Left ventricle myocardium inferior (tissue), 1 donor: Measurements from ENCODE around the gene LAMB3. TPM values are rescaled to one million over a fixed set of nuclear protein-coding genes. Genes with fewer than 3 reads are reported as not detected.

ENCODE experiments used
- DNase-seq: peaks from one replicate; pipeline ENCODE4 v3.0.0-alpha.2; 2020
- H3K27ac ChIP-seq: fragments of 200-600 bp; replicated peaks from 2 replicates; pipeline ENCODE4 v1.8.0; 2021
- H3K27me3 ChIP-seq: fragments of 200-600 bp; 2 replicates; pipeline ENCODE4 v1.8.0; 2021; ENCODE audit warnings: low read depth
- H3K36me3 ChIP-seq: fragments of 200-600 bp; 2 replicates; pipeline ENCODE4 v1.8.0; 2021
- H3K4me1 ChIP-seq: fragments of 200-600 bp; 2 replicates; pipeline ENCODE4 v1.8.0; 2021
- H3K4me3 ChIP-seq: fragments of 200-600 bp; 2 replicates; pipeline ENCODE4 v1.8.0; 2021; ENCODE audit warnings: mild to moderate bottlenecking, moderate library complexity
- H3K9me3 ChIP-seq: fragments of 200-600 bp; replicated peaks from 2 replicates; pipeline ENCODE4 v1.8.0; 2021
- intact Hi-C: fragments of 100-400 bp; cut with micrococcal nuclease; formaldehyde crosslinking; loops from one replicate; pipeline ENCODE4 v1.11.0; 2022
- total RNA-seq: library from RNA; stranded (reverse); fragmentation: NEBNext Ultra II Directional; extraction: Animal tissue kit (Norgen Biotek cat#: 25700); gene quantifications from one replicate; pipeline ENCODE4 v1.2.1, GENCODE V29; 2021
- TF ChIP-seq, protein P1 (sequence below): fragments of 200-600 bp; IDR thresholded peaks from 2 replicates; pipeline ENCODE4 v1.8.0; 2021; ENCODE audit warnings: antibody characterized with exemption, mild to moderate bottlenecking, borderline replicate concordance
- donor health status: DM: no; HTN: yes; CAD: no; lungs with severe emphysema.

The LAMB3 gene
- total RNA-seq, 1 donor from 2014 or later, result 6.5 TPM

- Histone ChIP-seq H3K36me3 (no peaks in the 10 kb centered on the region), H3K9me3 (no peaks in the 10 kb centered on the region), H3K4me3 (no peak overlapping the region), H3K27ac (no peak overlapping the region), H3K27me3 (peaks cover 5% of the 10 kb centered on the region), H3K4me1 (peaks cover 3% of the 10 kb centered on the region)
- TF ChIP-seq, protein P1, sequence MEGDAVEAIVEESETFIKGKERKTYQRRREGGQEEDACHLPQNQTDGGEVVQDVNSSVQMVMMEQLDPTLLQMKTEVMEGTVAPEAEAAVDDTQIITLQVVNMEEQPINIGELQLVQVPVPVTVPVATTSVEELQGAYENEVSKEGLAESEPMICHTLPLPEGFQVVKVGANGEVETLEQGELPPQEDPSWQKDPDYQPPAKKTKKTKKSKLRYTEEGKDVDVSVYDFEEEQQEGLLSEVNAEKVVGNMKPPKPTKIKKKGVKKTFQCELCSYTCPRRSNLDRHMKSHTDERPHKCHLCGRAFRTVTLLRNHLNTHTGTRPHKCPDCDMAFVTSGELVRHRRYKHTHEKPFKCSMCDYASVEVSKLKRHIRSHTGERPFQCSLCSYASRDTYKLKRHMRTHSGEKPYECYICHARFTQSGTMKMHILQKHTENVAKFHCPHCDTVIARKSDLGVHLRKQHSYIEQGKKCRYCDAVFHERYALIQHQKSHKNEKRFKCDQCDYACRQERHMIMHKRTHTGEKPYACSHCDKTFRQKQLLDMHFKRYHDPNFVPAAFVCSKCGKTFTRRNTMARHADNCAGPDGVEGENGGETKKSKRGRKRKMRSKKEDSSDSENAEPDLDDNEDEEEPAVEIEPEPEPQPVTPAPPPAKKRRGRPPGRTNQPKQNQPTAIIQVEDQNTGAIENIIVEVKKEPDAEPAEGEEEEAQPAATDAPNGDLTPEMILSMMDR, result no peak
- intact Hi-C loops, result no loop called here
- DNase-seq, result no peak
These were observed 8.8 kb upstream of the LAMB3 start for GRCh38 chr1:209661071-209661470.

DNA sequence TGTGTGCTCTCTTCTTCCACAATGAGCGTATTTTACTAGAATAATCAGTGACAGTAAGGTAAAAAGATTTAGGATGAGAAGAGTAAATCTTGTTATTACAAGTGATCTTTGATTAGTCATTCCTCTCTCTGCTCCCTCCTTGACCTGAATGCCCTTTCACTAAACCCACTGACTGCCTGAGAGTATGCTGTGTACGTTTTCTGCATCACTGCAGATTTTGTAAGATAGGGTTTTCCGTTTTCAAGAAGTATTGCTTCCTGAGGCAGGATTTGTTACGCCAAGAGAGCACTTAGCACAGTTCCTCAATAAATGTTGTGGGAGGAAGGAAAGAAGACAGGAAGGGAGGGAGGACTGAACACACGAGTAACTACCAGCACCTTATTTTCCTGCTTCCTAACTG lies 7.7 kb upstream of the LAMB3 start:
- Histone ChIP-seq H3K27ac (no peak overlapping the region), H3K4me1 (peaks cover 3% of the 10 kb centered on the region), H3K4me3 (no peak overlapping the region), H3K36me3 (no peaks in the 10 kb centered on the region), H3K9me3 (no peaks in the 10 kb centered on the region), H3K27me3 (peaks cover 5% of the 10 kb centered on the region)
- no peak for DNase-seq
- intact Hi-C loops, result no loop called here
- TF ChIP-seq, protein P1, result no peak

DNA sequence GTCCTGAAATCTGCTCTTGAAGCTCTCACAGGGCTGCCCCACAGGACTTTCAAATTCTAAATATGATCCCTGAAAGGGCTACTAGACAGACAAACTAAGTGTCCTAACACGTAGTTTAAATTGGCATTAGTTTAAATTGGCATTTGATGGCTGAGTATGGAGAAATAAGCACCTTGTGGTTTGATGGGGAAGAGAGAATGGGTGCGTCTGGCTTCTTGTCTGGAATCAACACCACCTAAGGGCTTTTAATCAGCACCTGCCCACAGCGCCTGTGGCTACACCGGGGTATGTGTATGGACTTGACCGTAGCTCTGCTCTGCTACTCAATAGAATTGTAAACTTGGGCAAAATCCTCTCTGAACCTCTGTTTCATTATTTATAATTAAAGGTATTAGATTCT lies 5.7 kb upstream of the LAMB3 start:
- TF ChIP-seq, protein P1, result no peak
- H3K9me3 ChIP-seq, result no peaks in the 10 kb centered on the region
- H3K4me1 ChIP-seq, result peaks cover 19% of the 10 kb centered on the region
- peaks cover 5% of the 10 kb centered on the region for H3K27me3 ChIP-seq
- no peak for DNase-seq
- no peaks in the 10 kb centered on the region for H3K36me3 ChIP-seq
- intact Hi-C loops, result no loop called here
- no peak overlapping the region for H3K27ac ChIP-seq
- H3K4me3 ChIP-seq, result no peak overlapping the region

DNA sequence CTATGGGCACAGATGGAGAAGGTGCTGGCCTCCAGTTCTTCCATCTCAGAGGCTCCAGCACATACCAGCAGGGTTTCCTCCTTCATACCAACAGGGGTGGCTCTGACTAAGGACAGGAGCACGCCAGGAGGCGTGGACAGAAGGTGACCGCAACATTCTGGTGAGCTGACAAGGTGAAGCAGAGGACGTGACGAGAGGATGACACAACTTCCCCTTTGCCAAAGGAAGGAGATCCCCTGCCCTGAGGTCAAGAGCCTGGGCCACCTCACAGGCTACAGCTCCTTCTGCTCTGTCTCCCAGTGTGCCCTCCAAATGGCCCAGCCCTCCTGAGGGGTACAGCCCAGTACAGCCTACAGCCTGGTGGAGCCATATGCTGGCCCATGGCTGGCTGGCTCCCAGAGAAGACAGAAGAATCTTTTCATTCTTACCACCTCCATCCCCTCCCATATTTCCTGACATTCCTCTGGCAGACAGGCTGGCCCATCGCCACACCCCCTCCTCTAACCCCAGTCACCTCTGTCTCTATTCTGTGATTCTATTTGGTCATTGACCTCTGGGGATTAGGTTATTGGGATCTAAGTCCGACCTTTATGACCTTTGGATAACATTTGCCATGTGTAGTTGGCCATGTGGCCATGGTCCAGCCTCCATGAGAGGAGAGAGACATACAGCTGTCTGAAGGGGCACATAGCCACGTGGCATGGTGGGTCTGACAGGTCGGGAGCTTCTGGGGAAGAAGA lies 5.1 kb upstream of the LAMB3 start:
- Histone ChIP-seq H3K27me3 (peaks cover 5% of the 10 kb centered on the region), H3K4me1 (peaks cover 25% of the 10 kb centered on the region), H3K36me3 (no peaks in the 10 kb centered on the region), H3K4me3 (no peak overlapping the region), H3K9me3 (no peaks in the 10 kb centered on the region), H3K27ac (no peak overlapping the region)
- DNase-seq, result no peak
- intact Hi-C loops, result no loop called here
- TF ChIP-seq, protein P1, result no peak

- Histone ChIP-seq H3K36me3 (no peaks in the 10 kb centered on the region), H3K4me3 (no peak overlapping the region), H3K4me1 (peaks cover 37% of the 10 kb centered on the region), H3K27ac (no peak overlapping the region), H3K9me3 (no peaks in the 10 kb centered on the region), H3K27me3 (peaks cover 5% of the 10 kb centered on the region)
- intact Hi-C loops, result no loop called here
- DNase-seq, result no peak
- TF ChIP-seq, protein P1, result no peak
These were observed 3.4 kb upstream of the LAMB3 start for GRCh38 chr1:209655411-209656231.
